Measurements from ENCODE around the gene CEMIP.

CEMIP gene

DNA sequence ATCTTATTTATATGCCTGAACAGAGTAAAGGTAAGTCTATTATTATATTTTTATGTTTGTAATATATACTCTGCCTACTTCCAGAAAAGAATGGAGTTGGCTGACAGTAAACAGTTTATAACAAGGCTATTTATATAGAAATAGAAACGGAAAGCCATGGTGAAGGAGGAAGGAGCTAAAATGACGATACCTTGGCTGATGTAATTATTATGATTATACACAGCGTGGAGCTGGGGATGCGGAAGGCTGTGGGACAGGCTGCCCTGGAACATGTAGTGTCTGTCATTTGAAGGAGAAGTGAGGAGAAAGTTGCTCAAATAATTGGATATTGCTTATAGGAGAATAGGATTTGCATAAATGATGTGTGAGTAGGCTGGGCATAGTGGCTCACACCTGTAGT, 37.8 kb downstream of the CEMIP start:
- no peak overlapping the region; the same call in 1 of the 2 replicates for H3K4me3 ChIP-seq (ENCODE audit: low read depth, low read length)
- TF ChIP-seq, protein P1, sequence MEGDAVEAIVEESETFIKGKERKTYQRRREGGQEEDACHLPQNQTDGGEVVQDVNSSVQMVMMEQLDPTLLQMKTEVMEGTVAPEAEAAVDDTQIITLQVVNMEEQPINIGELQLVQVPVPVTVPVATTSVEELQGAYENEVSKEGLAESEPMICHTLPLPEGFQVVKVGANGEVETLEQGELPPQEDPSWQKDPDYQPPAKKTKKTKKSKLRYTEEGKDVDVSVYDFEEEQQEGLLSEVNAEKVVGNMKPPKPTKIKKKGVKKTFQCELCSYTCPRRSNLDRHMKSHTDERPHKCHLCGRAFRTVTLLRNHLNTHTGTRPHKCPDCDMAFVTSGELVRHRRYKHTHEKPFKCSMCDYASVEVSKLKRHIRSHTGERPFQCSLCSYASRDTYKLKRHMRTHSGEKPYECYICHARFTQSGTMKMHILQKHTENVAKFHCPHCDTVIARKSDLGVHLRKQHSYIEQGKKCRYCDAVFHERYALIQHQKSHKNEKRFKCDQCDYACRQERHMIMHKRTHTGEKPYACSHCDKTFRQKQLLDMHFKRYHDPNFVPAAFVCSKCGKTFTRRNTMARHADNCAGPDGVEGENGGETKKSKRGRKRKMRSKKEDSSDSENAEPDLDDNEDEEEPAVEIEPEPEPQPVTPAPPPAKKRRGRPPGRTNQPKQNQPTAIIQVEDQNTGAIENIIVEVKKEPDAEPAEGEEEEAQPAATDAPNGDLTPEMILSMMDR (IDR thresholded peaks at IDR 0.05; ENCODE audit: control insufficient read depth, extremely low read depth, insufficient read depth): no peak
- DNase-seq (ENCODE audit: low read depth): no peak

- no peak for DNase-seq (ENCODE audit: low read depth)
- no peak overlapping the region for H3K4me3 ChIP-seq (ENCODE audit: low read depth, low read length)
- TF ChIP-seq, protein P1 (IDR thresholded peaks at IDR 0.05; ENCODE audit: control insufficient read depth, extremely low read depth, insufficient read depth): no peak
Observed at GRCh38 chr15:80817901-80818300, 38.7 kb downstream of the CEMIP start.

- TF ChIP-seq, protein P1 (IDR thresholded peaks at IDR 0.05; ENCODE audit: control insufficient read depth, extremely low read depth, insufficient read depth): no peak
- H3K4me3 ChIP-seq (ENCODE audit: low read depth, low read length): no peak overlapping the region
- no peak for DNase-seq (ENCODE audit: low read depth)
Observed at GRCh38 chr15:80819001-80819400, 39.8 kb downstream of the CEMIP start.

DNA sequence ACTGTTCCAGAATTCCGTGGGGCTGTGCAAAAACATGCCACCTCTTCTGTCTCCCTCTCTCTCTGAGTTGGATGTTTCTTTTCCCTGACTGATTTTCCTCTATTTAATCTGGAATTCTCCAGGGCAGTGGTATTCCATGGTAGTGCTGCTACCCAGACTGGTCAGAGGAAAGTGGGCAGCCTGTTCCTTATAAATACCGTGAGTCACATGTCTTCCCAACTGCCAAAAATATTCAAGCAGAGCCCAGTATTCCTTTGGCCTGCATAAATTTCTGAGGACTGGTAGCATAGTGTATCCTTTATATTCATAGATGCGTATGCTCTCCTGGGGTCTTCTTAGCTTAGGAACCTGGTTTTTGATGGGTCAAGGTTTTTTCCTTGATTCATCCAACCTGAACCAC, 40.9 kb downstream of the CEMIP start:
- TF ChIP-seq, protein P1 (IDR thresholded peaks at IDR 0.05; ENCODE audit: control insufficient read depth, extremely low read depth, insufficient read depth): no peak
- no peak overlapping the region for H3K4me3 ChIP-seq (ENCODE audit: low read depth, low read length)
- DNase-seq (ENCODE audit: low read depth): no peak

DNA sequence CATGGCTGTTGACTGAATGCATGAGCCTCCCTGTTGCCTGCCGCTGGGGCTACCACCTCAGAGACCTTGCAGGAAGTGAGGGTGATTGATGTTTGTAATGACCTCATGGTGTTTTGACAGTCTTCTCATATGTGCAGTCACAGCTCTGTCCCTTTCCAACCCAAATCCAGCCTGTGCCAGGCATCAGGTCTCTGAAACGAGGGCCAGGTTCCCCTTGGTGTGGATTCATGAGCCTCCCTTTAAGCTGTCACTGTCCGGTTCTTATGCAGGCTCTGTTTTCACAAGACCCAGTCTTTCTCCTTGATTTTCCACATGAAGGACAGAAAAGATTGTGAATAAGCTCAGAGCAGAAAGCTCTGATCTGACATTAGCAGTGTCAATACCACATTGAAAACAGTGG, 43.1 kb downstream of the CEMIP start:
- H3K4me3 ChIP-seq (ENCODE audit: low read depth, low read length): no peak overlapping the region
- TF ChIP-seq, protein P1 (IDR thresholded peaks at IDR 0.05; ENCODE audit: control insufficient read depth, extremely low read depth, insufficient read depth): no peak
- DNase-seq (ENCODE audit: low read depth): no peak

GRCh38 chr15:80822676-80823075, 43.5 kb downstream of the CEMIP start:
- no peak for DNase-seq (ENCODE audit: low read depth)
- TF ChIP-seq, protein P1 (IDR thresholded peaks at IDR 0.05; ENCODE audit: control insufficient read depth, extremely low read depth, insufficient read depth): no peak
- no peak overlapping the region for H3K4me3 ChIP-seq (ENCODE audit: low read depth, low read length)

DNA sequence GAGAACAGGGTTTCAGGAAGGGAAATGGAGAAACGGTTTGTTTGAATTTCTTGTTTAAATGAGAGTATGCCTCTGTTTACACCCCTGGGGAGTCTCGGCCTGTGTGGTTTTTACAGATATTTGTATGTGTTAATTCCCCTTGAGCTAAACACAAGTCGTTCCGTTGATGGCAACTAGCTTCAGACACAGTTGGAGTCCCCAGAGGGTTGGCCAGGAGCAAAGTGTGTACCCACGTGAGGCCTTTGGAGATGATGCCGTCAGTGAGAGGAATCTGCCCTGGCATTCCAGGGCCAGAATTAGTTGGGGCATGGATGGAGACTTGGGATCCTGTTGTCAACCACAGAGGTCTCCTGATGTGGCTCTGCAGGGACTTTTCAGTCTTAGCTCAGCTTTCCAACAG, 44.0 kb downstream of the CEMIP start:
- DNase-seq (ENCODE audit: low read depth): no peak
- TF ChIP-seq, protein P1 (IDR thresholded peaks at IDR 0.05; ENCODE audit: control insufficient read depth, extremely low read depth, insufficient read depth): no peak
- H3K4me3 ChIP-seq (ENCODE audit: low read depth, low read length): no peak overlapping the region

Data from LNCaP clone FGC (cell line).